H1 (cell line): ENCODE results near the gene FOSL1. TPM values are rescaled to one million over a fixed set of nuclear protein-coding genes. Genes with fewer than 3 reads are reported as not detected.
A peak's percentile ranks its signal among the peaks of the same experiment; 100 is the strongest.

Experiments used
- CBX8 ChIP-seq: fragments of 300-800, 300-1000 bp; sonication (generic); IDR thresholded peaks from 2 replicates; pipeline ENCODE4 v1.7.1; 2016; ENCODE audit warnings: low read depth, low read length, borderline replicate concordance
- GTF2F1 ChIP-seq: IDR thresholded peaks from 2 replicates; pipeline ENCODE4 v1.6.1; 2012; ENCODE audit warnings: low read depth, low read length, improper control_type of control experiment, borderline replicate concordance
- KDM4A ChIP-seq: IDR thresholded peaks from one replicate; pipeline ENCODE4 v1.7.1; 2012; ENCODE audit warnings: low read depth, mild to moderate bottlenecking, moderate library complexity, low read length, inconsistent platforms; ENCODE audit not compliant: severe bottlenecking
- RNF2 ChIP-seq: fragments of 200-900, 300-1000 bp; sonication (generic); IDR thresholded peaks from 2 replicates; pipeline ENCODE4 v1.7.1; 2016; ENCODE audit warnings: borderline replicate concordance, low read depth, mild to moderate bottlenecking, antibody characterized with exemption, low read length; ENCODE audit not compliant: poor library complexity, severe bottlenecking; ENCODE audit errors: missing control alignments
- USF2 ChIP-seq: IDR thresholded peaks from 2 replicates; pipeline ENCODE4 v1.6.1; 2011; ENCODE audit warnings: low read length, improper control_type of control experiment
- polyA plus RNA-seq, 7 experiments: library from polyadenylated mRNA; depleted of rRNA in 3 of 7; stranded (reverse) in 5 of 7; unstranded in 2 of 7; fragments of >200 nt in 5 of 7; fragments of 200-250 nt in 2 of 7; gene quantifications; 1 replicate in 5 of 7; 2 replicates in 1 of 7; 4 replicates in 1 of 7; pipeline versions ENCODE4 v1.2.1 to v1.2.3, GENCODE V29; 2011 to 2013; ENCODE audit warnings: missing spikeins in 2 of 7, mixed read lengths in 2 of 7
- total RNA-seq: library from RNA; stranded (reverse); fragmentation: NEBNext Ultra II Directional; extraction: Animal tissue kit (Norgen Biotek cat#: 25700); gene quantifications from 2 replicates; pipeline ENCODE4 v1.2.1, GENCODE V29; 2021
- TF ChIP-seq, protein P1 (sequence below): fragments of 300-600 bp; sonication (generic); IDR thresholded peaks from 2 replicates; pipeline ENCODE4 v1.7.1; 2012; ENCODE audit warnings: low read length, moderate library complexity, mild to moderate bottlenecking, inconsistent platforms; ENCODE audit not compliant: insufficient replicate concordance
- TF ChIP-seq, protein P2 (sequence below): IDR thresholded peaks from 2 replicates; pipeline ENCODE4 v1.6.1; 2012; ENCODE audit warnings: inconsistent platforms

FOSL1 gene
- total and polyA plus RNA-seq, 2 of the 8 experiments (the other 6 are each of a cell fraction or from before 2014, with no cell fraction given), result 6.3 to 7.2 TPM

- no peak for TF ChIP-seq GTF2F1
- no peak for TF ChIP-seq CBX8
- TF ChIP-seq, protein P1, sequence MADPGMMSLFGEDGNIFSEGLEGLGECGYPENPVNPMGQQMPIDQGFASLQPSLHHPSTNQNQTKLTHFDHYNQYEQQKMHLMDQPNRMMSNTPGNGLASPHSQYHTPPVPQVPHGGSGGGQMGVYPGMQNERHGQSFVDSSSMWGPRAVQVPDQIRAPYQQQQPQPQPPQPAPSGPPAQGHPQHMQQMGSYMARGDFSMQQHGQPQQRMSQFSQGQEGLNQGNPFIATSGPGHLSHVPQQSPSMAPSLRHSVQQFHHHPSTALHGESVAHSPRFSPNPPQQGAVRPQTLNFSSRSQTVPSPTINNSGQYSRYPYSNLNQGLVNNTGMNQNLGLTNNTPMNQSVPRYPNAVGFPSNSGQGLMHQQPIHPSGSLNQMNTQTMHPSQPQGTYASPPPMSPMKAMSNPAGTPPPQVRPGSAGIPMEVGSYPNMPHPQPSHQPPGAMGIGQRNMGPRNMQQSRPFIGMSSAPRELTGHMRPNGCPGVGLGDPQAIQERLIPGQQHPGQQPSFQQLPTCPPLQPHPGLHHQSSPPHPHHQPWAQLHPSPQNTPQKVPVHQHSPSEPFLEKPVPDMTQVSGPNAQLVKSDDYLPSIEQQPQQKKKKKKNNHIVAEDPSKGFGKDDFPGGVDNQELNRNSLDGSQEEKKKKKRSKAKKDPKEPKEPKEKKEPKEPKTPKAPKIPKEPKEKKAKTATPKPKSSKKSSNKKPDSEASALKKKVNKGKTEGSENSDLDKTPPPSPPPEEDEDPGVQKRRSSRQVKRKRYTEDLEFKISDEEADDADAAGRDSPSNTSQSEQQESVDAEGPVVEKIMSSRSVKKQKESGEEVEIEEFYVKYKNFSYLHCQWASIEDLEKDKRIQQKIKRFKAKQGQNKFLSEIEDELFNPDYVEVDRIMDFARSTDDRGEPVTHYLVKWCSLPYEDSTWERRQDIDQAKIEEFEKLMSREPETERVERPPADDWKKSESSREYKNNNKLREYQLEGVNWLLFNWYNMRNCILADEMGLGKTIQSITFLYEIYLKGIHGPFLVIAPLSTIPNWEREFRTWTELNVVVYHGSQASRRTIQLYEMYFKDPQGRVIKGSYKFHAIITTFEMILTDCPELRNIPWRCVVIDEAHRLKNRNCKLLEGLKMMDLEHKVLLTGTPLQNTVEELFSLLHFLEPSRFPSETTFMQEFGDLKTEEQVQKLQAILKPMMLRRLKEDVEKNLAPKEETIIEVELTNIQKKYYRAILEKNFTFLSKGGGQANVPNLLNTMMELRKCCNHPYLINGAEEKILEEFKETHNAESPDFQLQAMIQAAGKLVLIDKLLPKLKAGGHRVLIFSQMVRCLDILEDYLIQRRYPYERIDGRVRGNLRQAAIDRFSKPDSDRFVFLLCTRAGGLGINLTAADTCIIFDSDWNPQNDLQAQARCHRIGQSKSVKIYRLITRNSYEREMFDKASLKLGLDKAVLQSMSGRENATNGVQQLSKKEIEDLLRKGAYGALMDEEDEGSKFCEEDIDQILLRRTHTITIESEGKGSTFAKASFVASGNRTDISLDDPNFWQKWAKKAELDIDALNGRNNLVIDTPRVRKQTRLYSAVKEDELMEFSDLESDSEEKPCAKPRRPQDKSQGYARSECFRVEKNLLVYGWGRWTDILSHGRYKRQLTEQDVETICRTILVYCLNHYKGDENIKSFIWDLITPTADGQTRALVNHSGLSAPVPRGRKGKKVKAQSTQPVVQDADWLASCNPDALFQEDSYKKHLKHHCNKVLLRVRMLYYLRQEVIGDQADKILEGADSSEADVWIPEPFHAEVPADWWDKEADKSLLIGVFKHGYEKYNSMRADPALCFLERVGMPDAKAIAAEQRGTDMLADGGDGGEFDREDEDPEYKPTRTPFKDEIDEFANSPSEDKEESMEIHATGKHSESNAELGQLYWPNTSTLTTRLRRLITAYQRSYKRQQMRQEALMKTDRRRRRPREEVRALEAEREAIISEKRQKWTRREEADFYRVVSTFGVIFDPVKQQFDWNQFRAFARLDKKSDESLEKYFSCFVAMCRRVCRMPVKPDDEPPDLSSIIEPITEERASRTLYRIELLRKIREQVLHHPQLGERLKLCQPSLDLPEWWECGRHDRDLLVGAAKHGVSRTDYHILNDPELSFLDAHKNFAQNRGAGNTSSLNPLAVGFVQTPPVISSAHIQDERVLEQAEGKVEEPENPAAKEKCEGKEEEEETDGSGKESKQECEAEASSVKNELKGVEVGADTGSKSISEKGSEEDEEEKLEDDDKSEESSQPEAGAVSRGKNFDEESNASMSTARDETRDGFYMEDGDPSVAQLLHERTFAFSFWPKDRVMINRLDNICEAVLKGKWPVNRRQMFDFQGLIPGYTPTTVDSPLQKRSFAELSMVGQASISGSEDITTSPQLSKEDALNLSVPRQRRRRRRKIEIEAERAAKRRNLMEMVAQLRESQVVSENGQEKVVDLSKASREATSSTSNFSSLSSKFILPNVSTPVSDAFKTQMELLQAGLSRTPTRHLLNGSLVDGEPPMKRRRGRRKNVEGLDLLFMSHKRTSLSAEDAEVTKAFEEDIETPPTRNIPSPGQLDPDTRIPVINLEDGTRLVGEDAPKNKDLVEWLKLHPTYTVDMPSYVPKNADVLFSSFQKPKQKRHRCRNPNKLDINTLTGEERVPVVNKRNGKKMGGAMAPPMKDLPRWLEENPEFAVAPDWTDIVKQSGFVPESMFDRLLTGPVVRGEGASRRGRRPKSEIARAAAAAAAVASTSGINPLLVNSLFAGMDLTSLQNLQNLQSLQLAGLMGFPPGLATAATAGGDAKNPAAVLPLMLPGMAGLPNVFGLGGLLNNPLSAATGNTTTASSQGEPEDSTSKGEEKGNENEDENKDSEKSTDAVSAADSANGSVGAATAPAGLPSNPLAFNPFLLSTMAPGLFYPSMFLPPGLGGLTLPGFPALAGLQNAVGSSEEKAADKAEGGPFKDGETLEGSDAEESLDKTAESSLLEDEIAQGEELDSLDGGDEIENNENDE, result no peak
- no peak for TF ChIP-seq RNF2
- TF ChIP-seq USF2, result no peak
- TF ChIP-seq, protein P2, sequence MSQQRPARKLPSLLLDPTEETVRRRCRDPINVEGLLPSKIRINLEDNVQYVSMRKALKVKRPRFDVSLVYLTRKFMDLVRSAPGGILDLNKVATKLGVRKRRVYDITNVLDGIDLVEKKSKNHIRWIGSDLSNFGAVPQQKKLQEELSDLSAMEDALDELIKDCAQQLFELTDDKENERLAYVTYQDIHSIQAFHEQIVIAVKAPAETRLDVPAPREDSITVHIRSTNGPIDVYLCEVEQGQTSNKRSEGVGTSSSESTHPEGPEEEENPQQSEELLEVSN, result peak; percentile 92
- no peak for TF ChIP-seq KDM4A
Observed at GRCh38 chr11:65900125-65900898, at the start of gene FOSL1 (continued).
